ENCODE results near the gene RFC3.

The RFC3 gene

GRCh38 chr13:33815011-33815550, 2.9 kb upstream of the RFC3 start:
- DNase-seq = no peak

GRCh38 chr13:33816912-33817311, 1.0 kb upstream of the RFC3 start:
- no peak for DNase-seq

- no peak for DNase-seq
Observed at GRCh38 chr13:33817513-33817900, 442 bp upstream of the RFC3 start.

GRCh38 chr13:33825083-33825482, 7.1 kb downstream of the RFC3 start:
- DNase-seq = no peak

GRCh38 chr13:33827139-33827538, 9.2 kb downstream of the RFC3 start:
- DNase-seq = no peak

GRCh38 chr13:33828431-33829129, 10.6 kb downstream of the RFC3 start:
- no peak for DNase-seq

GRCh38 chr13:33832872-33833271, 14.9 kb downstream of the RFC3 start:
- no peak for DNase-seq

- DNase-seq = no peak
Observed at GRCh38 chr13:33838647-33839046, 20.7 kb downstream of the RFC3 start.

GRCh38 chr13:33840402-33840801, 22.5 kb downstream of the RFC3 start:
- no peak for DNase-seq

- DNase-seq = no peak
Observed at GRCh38 chr13:33842207-33842606, 24.3 kb downstream of the RFC3 start.

GRCh38 chr13:33842986-33843385, 25.0 kb downstream of the RFC3 start:
- no peak for DNase-seq

GRCh38 chr13:33845572-33846302, 27.8 kb downstream of the RFC3 start:
- DNase-seq = no peak

- DNase-seq = no peak
Observed at GRCh38 chr13:33846303-33847062, 28.5 kb downstream of the RFC3 start.

- no peak for DNase-seq
Observed at GRCh38 chr13:33849211-33849610, 31.3 kb downstream of the RFC3 start.

- no peak for DNase-seq
Observed at GRCh38 chr13:33855371-33855895, 37.5 kb downstream of the RFC3 start.

- no peak for DNase-seq
Observed at GRCh38 chr13:33859691-33860303, 41.8 kb downstream of the RFC3 start.

- DNase-seq = no peak
Observed at GRCh38 chr13:33860526-33860925, 42.6 kb downstream of the RFC3 start.

- DNase-seq = no peak
Observed at GRCh38 chr13:33862016-33862415, 44.1 kb downstream of the RFC3 start.

GRCh38 chr13:33863188-33863789, 45.3 kb downstream of the RFC3 start:
- no peak for DNase-seq

GRCh38 chr13:33865945-33866344, 48.0 kb downstream of the RFC3 start:
- DNase-seq = no peak

GRCh38 chr13:33867472-33867871, 49.5 kb downstream of the RFC3 start:
- no peak for DNase-seq

- DNase-seq = no peak
Observed at GRCh38 chr13:33868343-33868994, 50.5 kb downstream of the RFC3 start.
